Prostate gland (tissue), 2 donors: ENCODE data around the gene PHTF2.

Experiments
- POLR2AphosphoS5 ChIP-seq: sonication (generic); formaldehyde crosslinking; IDR thresholded peaks from one replicate; pipeline ENCODE4 v1.6.1; 2017; ENCODE audit warnings: antibody characterized with exemption
- TF ChIP-seq, protein P1 (sequence below), 4 experiments: fragments of 200-600 bp in 2 of 4; fragments of 450-650 bp in 2 of 4; sonication (generic) in 2 of 4; IDR thresholded peaks; 1 replicate in 3 of 4; 2 replicates in 1 of 4; pipeline ENCODE4 v1.5.1; 2016 to 2019; ENCODE audit warnings: antibody characterized with exemption in 4 of 4, mild to moderate bottlenecking in 2 of 4, moderate library complexity in 2 of 4

DNA sequence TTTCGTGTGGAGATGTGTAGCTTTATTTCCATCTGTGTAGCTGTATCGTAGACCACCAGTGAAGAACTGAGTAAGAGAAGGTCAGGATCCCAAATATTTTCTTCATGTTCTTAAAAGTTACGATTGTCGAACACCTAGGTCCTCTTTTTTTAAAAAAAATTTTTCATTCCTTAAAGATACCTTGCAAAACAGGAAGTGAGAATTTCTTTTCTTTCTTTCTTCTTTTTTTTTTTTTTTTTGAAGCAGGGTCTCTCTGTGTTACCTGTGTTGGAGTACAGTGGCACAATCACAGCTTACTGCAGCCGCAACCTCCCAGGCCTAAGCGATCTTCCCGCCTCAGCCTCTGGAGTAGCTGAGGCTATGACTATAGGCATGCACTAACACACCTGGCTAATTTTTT is 60.8 kb downstream of the PHTF2 start:
- TF ChIP-seq, protein P1, sequence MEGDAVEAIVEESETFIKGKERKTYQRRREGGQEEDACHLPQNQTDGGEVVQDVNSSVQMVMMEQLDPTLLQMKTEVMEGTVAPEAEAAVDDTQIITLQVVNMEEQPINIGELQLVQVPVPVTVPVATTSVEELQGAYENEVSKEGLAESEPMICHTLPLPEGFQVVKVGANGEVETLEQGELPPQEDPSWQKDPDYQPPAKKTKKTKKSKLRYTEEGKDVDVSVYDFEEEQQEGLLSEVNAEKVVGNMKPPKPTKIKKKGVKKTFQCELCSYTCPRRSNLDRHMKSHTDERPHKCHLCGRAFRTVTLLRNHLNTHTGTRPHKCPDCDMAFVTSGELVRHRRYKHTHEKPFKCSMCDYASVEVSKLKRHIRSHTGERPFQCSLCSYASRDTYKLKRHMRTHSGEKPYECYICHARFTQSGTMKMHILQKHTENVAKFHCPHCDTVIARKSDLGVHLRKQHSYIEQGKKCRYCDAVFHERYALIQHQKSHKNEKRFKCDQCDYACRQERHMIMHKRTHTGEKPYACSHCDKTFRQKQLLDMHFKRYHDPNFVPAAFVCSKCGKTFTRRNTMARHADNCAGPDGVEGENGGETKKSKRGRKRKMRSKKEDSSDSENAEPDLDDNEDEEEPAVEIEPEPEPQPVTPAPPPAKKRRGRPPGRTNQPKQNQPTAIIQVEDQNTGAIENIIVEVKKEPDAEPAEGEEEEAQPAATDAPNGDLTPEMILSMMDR (IDR thresholded peaks at IDR 0.05), result no peak
- TF ChIP-seq POLR2AphosphoS5, result no peak
